ENCODE results near the gene CACNG7. TPM values are rescaled to one million over a fixed set of nuclear protein-coding genes. Genes with fewer than 3 reads are reported as not detected.

CACNG7 gene
- total RNA-seq, 1 experiment from 2014 or later = not detected

DNA sequence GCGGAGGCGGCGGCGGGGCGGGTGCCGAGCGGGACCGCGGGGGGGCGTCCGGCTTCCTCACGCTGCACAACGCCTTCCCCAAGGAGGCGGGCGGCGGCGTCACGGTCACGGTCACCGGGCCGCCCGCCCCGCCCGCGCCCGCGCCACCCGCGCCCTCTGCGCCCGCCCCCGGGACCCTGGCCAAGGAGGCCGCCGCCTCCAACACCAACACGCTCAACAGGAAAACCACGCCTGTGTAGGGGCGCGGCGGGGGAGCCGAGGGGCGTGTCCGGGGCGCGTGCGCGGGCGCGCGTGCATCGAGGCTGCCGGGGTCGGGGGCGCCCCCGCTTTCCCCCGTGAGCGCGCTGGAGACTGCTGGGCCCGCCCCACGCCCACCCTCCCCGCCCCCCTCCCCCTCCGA lies 73.5 kb downstream of the CACNG7 start:
- peak; percentile 41 for DNase-seq (ENCODE audit: low read depth)

DNA sequence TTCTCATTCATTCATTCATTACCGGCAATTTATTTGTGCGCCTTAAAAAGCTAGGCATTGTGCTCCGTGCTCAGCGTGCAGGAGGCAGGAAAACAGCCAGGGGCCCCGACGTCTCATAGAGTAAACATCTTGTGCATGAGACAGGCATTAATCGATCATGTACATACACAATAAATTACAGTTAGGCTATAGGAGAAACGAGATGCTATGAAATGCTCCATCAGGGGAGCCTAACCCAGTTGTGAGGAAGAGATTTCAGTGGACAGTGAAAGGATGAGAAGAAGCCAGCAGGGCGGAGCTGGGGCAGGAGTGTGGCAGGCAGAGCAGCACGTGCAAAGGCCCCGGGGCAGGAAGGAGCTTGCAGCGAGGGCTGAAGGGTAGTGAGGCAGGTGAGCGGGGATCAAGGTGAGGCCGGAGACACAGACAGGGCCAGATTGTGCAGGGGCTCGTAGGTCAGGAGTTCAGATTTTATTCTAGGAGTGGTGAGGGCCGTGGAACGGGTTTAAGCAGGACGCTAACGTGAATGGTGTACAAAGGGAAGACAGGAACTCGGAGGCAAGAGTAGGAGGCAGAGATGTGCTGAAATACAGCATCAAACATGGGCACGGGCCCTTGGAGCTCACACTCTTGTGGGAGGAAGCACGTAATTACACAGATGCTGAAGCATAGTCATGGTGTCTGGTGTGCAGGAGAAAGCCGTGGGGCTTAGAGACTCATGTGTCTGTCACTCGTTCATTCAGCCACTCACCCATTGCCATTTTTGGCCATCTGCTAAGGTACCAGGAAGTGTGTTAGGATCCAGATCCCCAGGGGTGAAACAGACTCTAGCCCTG lies 74.6 kb downstream of the CACNG7 start:
- no peak for DNase-seq (ENCODE audit: low read depth)

DNA sequence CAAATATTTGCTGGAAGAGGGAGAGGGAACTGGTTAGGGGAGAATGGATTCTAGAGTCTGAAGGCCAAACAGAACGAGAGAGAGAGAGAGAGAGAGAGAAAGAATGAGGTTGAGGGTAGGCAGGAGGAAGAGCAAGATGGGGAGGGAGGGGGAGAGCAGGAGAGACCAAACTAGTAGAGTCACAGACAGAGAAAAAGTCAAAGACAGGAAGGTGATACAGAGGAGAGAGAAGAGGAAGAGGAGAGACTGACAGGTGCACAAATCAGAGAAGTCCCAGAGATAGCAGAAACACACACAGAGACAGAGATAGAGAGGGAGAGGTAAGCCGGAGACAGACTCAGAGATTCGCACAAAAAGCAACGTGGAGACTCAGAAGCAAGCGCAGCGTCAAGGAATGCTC lies 76.8 kb downstream of the CACNG7 start:
- no peak for DNase-seq (ENCODE audit: low read depth)

DNA sequence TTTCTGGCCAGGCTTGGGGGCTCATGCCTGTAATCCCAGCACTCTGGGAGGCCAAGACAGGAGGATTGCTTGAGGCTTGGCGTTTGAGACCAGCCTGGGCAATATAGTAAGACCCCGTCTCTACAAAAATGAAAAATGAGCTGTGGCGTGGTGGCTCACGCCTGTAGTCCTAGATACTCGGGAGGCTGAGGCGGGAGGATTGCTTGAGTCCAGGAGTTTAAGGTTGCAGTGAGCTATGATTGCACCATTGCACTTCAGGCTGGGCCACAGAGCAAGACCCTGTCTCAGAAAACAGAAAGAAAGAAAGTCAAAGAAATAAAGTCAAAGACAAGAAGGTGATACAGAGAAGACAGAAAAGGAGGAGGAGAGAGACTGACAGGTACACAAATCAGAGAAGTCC lies 79.9 kb downstream of the CACNG7 start:
- DNase-seq (ENCODE audit: low read depth) = no peak

DNA sequence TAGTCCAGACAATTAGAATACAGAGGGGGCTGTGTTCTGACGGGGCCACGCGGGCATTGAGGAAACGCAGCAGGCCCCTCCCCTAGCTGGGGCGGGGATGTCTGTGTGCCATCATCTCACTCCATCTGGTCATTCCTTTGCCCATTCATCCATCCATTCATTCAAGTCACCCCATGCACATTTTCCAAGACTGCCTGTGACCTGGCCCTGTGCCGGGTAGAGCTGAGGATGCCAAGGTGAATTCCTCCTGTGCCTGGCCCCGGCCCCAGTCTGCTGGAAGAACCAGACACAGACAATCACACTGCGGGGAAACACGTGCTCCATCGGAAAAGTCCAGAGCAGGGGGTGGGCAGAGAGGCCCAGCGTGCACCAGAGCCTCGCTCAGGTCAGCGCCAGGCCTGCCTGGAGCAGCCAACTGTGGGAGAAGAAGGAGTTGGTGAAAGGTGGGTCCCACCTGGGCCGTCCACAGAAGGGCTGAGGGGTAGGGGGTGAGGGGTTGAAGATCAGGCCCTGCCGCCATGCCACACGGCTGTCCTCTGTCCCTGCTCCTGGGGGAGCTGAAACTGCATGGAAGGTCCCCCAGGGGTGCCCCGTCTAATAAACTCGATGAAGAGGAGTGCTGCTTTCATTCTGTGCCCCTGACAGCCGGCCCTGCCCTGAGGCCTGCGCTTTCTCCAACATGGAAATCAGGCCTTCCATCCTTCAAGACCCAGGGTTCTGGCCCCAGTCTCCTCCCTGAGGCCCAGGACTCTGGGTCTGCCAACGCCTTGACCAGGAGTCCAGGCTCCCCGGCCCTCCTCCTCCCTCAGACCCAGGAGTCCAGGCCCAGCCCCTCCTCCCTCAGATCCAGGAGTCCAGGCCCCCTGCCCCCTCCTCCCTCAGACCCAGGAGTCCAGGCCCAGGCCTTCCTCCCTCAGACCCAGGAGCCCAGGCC lies 80.8 kb downstream of the CACNG7 start:
- peak; percentile 33 for DNase-seq (ENCODE audit: low read depth)

DNA sequence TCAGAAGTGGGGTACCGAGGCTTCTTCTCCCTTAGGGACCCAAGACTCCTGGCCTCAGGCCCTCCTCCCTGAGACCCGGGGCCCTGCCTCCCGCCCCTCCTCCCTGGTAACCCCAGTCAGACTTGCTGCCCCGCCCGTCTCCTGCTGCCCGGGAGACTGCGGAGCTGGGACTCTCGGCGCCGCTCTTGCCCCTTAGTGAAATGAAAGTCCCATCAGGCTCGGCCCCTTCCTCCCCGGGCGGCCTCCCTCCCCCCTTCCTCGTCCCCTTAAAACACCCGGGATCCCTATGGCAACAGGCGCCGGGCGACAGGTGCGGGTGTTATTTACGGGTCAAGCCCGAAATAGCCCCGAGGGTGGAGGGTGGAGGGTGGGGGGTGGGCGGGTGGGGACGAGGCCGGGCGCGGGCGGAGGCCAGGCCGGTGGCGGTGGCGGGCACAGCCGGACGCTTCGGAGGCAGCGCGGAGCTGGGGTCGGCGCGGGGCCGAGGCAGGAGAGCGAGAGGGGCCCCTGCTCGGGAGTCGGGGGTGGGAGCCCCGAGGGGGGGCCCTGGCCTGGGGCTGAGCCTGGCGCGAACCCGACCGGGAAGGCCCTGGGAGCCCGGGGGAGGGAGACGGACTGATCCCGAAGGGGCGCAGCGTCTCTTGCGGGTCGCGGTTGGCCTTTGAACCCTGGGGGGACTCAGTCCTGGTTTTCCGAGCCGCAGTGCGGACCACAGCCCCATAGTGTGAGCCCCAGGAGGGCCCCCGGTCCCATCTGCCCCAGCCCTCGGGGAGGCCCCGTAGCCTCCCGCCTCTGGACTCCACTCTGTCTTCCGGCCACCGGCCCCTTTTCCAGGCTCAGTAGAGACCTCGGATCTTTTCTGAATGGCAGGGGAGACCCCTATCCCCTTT lies 82.4 kb downstream of the CACNG7 start, which contains the start of gene CACNG6:
Gene CACNG6, plus strand, starts transcription at position 414 of the 890 bp plus-strand sequence. CDS start 1,241 bp downstream, outside the sequence.
- DNase-seq (ENCODE audit: low read depth) = no peak

DNA sequence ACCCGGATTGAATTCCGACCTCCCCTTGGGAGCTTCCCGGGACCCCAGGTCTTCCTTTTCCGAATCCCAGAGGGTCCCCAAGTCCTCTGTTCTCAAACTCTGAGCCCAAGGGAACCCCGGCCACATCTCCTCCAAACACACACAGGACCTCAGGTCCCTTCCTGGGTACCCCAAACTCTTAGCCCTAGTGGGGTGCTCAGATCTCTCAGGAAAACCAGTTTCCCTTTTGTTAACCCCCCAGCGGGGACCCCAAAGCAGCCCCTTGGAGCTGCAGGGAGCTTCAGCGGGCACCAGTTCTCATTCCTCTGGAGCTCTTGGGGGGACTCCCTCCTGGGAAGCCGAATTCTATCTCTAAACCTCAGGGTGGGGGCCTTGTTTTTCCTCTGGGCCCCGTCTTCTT lies 83.1 kb downstream of the CACNG7 start:
- DNase-seq (ENCODE audit: low read depth) = no peak

DNA sequence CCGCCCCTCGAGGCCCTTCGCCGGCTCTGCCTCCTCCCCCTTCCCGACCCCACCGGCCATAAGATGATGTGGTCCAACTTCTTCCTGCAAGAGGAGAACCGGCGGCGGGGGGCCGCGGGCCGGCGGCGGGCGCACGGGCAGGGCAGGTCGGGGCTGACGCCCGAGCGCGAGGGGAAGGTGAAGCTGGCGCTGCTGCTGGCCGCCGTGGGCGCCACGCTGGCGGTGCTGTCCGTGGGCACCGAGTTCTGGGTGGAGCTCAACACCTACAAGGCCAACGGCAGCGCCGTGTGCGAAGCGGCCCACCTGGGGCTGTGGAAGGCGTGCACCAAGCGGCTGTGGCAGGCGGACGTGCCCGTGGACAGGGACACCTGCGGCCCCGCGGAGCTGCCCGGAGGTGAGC lies 83.7 kb downstream of the CACNG7 start:
- no peak for DNase-seq (ENCODE audit: low read depth)

DNA sequence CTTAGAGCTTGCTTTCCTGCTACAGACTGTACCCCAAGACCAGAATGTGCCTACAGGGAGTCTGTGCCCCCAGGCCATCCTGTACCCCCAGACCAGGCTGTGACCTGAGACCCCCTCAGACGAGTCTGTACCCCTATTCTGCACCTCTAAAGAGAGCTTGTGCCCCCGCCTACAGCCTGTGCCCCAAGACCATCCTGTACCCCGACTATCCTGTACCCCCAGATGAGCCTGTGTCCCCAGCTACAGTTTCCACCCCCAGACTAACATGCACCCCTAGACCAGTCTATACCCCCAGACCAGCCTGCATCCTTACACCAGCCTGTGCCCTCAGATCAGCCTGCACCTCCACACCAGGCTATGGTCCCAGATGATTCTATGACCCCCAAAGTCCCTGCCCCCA lies 84.4 kb downstream of the CACNG7 start:
- DNase-seq (ENCODE audit: low read depth) = no peak

Other genes with a start within 250 kb of the CACNG7 start
- not detected in 2 replicates for gene NLRP12, start 85.0 kb upstream of the CACNG7 start, total RNA-seq (2014; rRNA removed; shearing (Covaris generic))
- gene MYADM, start 41.4 kb upstream of the CACNG7 start, total RNA-seq (2014; rRNA removed; shearing (Covaris generic)) = 26.7 and 43.0 TPM in 2 replicates
- not detected in 2 replicates for gene PRKCG, start 27.1 kb upstream of the CACNG7 start, total RNA-seq (2014; rRNA removed; shearing (Covaris generic))
- under 0.01 and 0.10 TPM in 2 replicates for gene CACNG8, start 53.7 kb downstream of the CACNG7 start, total RNA-seq (2014; rRNA removed; shearing (Covaris generic))
- 0.10 TPM in 1 of 2 replicates, not detected in the other for gene CACNG6, start 82.4 kb downstream of the CACNG7 start, total RNA-seq (2014; rRNA removed; shearing (Covaris generic))
- 0.29 TPM in 1 of 2 replicates, not detected in the other for gene VSTM1, start 154.6 kb downstream of the CACNG7 start, total RNA-seq (2014; rRNA removed; shearing (Covaris generic))
- gene TARM1, start 172.1 kb downstream of the CACNG7 start, total RNA-seq (2014; rRNA removed; shearing (Covaris generic)) = not detected in 2 replicates
- gene OSCAR, start 191.5 kb downstream of the CACNG7 start, total RNA-seq (2014; rRNA removed; shearing (Covaris generic)) = 0.12 TPM in 1 of 2 replicates, not detected in the other
- 45.4 and 59.8 TPM in 2 replicates for gene NDUFA3, start 193.6 kb downstream of the CACNG7 start, total RNA-seq (2014; rRNA removed; shearing (Covaris generic))
- 50.2 and 66.2 TPM in 2 replicates for gene TFPT, start 206.4 kb downstream of the CACNG7 start, total RNA-seq (2014; rRNA removed; shearing (Covaris generic))
- 51.8 and 71.3 TPM in 2 replicates for gene PRPF31, start 206.5 kb downstream of the CACNG7 start, total RNA-seq (2014; rRNA removed; shearing (Covaris generic))
- 9.6 and 12.3 TPM in 2 replicates for gene CNOT3, start 228.5 kb downstream of the CACNG7 start, total RNA-seq (2014; rRNA removed; shearing (Covaris generic))

Measured in RPMI7951 (cell line).